ENCODE data around the gene KATNA1. TPM values are rescaled to one million over a fixed set of nuclear protein-coding genes. Genes with fewer than 3 reads are reported as not detected.
A peak's percentile ranks its signal among the peaks of the same experiment; 100 is the strongest.

The KATNA1 gene
- total and polyA plus RNA-seq, 9 of the 15 experiments (the other 6 are each of a cell fraction or from before 2014, with no cell fraction given) = 22.5 to 76.9 (median 45.0) TPM

- TF ChIP-seq, protein P1, sequence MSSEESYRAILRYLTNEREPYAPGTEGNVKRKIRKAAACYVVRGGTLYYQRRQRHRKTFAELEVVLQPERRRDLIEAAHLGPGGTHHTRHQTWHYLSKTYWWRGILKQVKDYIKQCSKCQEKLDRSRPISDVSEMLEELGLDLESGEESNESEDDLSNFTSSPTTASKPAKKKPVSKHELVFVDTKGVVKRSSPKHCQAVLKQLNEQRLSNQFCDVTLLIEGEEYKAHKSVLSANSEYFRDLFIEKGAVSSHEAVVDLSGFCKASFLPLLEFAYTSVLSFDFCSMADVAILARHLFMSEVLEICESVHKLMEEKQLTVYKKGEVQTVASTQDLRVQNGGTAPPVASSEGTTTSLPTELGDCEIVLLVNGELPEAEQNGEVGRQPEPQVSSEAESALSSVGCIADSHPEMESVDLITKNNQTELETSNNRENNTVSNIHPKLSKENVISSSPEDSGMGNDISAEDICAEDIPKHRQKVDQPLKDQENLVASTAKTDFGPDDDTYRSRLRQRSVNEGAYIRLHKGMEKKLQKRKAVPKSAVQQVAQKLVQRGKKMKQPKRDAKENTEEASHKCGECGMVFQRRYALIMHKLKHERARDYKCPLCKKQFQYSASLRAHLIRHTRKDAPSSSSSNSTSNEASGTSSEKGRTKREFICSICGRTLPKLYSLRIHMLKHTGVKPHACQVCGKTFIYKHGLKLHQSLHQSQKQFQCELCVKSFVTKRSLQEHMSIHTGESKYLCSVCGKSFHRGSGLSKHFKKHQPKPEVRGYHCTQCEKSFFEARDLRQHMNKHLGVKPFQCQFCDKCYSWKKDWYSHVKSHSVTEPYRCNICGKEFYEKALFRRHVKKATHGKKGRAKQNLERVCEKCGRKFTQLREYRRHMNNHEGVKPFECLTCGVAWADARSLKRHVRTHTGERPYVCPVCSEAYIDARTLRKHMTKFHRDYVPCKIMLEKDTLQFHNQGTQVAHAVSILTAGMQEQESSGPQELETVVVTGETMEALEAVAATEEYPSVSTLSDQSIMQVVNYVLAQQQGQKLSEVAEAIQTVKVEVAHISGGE (CRISPR knock-in tag; IDR thresholded peaks at IDR 0.05) = peak in 1 of 3 experiments; percentile 58; a peak in 1 of 6 replicates
- TF ChIP-seq KLF1 (tag; IDR thresholded peaks at IDR 0.05) (peak; percentile 94), PHB2 (IDR thresholded peaks at IDR 0.05; ENCODE audit: low read depth) (no peak), ETV6 (IDR thresholded peaks at IDR 0.05; ENCODE audit: borderline replicate concordance in 1 of 2, low read depth in 2 of 2, low read length in 1 of 2) (peak in 1 of 2 experiments; percentile 10; a peak in 1 of 4 replicates), ETV6 (CRISPR knock-in tag; IDR thresholded peaks at IDR 0.05; ENCODE audit: borderline replicate concordance) (no peak), PHF21A (IDR thresholded peaks at IDR 0.05; ENCODE audit: borderline replicate concordance, low read depth) (no peak), CBX8 (IDR thresholded peaks at IDR 0.05; ENCODE audit: borderline replicate concordance, extremely low read depth, low read depth, low read length, poor library complexity, severe bottlenecking) (no peak), ZKSCAN1 (IDR thresholded peaks at IDR 0.05; ENCODE audit: low read depth, low read length) (peak; percentile 89), CREB1 (IDR thresholded peaks at IDR 0.05) (peak; percentile 100), CREB1 (CRISPR knock-in tag; IDR thresholded peaks at IDR 0.05) (peak; percentile 100), FIP1L1 (IDR thresholded peaks at IDR 0.05; ENCODE audit: low read depth, low read length, poor library complexity, severe bottlenecking) (peak; percentile 81), HNRNPL (IDR thresholded peaks at IDR 0.05; ENCODE audit: low read depth, low read length) (no peak), TCF7L2 (IDR thresholded peaks at IDR 0.05; ENCODE audit: low read depth, low read length) (no peak), ZNF717 (CRISPR knock-in tag; IDR thresholded peaks at IDR 0.05) (no peak), KLF13 (tag; IDR thresholded peaks at IDR 0.05; ENCODE audit: borderline replicate concordance, low read depth) (peak; percentile 86; the same call in 1 of the 2 replicates)
- TF ChIP-seq, protein P2, sequence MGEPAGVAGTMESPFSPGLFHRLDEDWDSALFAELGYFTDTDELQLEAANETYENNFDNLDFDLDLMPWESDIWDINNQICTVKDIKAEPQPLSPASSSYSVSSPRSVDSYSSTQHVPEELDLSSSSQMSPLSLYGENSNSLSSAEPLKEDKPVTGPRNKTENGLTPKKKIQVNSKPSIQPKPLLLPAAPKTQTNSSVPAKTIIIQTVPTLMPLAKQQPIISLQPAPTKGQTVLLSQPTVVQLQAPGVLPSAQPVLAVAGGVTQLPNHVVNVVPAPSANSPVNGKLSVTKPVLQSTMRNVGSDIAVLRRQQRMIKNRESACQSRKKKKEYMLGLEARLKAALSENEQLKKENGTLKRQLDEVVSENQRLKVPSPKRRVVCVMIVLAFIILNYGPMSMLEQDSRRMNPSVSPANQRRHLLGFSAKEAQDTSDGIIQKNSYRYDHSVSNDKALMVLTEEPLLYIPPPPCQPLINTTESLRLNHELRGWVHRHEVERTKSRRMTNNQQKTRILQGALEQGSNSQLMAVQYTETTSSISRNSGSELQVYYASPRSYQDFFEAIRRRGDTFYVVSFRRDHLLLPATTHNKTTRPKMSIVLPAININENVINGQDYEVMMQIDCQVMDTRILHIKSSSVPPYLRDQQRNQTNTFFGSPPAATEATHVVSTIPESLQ (CRISPR knock-in tag; IDR thresholded peaks at IDR 0.05) = no peak; the same call in 1 of the 2 replicates
- TF ChIP-seq, protein P3, sequence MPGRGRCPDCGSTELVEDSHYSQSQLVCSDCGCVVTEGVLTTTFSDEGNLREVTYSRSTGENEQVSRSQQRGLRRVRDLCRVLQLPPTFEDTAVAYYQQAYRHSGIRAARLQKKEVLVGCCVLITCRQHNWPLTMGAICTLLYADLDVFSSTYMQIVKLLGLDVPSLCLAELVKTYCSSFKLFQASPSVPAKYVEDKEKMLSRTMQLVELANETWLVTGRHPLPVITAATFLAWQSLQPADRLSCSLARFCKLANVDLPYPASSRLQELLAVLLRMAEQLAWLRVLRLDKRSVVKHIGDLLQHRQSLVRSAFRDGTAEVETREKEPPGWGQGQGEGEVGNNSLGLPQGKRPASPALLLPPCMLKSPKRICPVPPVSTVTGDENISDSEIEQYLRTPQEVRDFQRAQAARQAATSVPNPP (IDR thresholded peaks at IDR 0.05; ENCODE audit: borderline replicate concordance, insufficient read depth, insufficient read length) = no peak
Measured at GRCh38 chr6:149545754-149546471, 102.6 kb downstream of the KATNA1 start, which contains the start of gene PPIL4 (continued).
